HepG2 (cell line): ENCODE results near the gene ADAM8. TPM values are rescaled to one million over a fixed set of nuclear protein-coding genes. Genes with fewer than 3 reads are reported as not detected.

Experiments used
- AHR ChIP-seq: IDR thresholded peaks from 2 replicates; pipeline ENCODE4 v1.6.1; 2018; ENCODE audit warnings: missing genetic modification reagents, missing compliant biosample characterization
- ASH2L ChIP-seq: fragments of 300-600, 200-600 bp; sonication (generic); IDR thresholded peaks from 2 replicates; pipeline ENCODE4 v1.7.0; 2017; ENCODE audit warnings: low read depth, mild to moderate bottlenecking, moderate library complexity, mixed read lengths, low read length; ENCODE audit not compliant: insufficient read length
- CBX5 ChIP-seq: sonication (generic); formaldehyde crosslinking; IDR thresholded peaks from 2 replicates; pipeline ENCODE4 v1.4.0; 2020; ENCODE audit warnings: missing genetic modification reagents, borderline replicate concordance
- CENPX ChIP-seq: sonication (generic); formaldehyde crosslinking; IDR thresholded peaks from 2 replicates; pipeline ENCODE4 v1.9.0; 2021; ENCODE audit warnings: mild to moderate bottlenecking, missing genetic modification reagents, moderate library complexity
- HNRNPH1 ChIP-seq: fragments of 200-400 bp; formaldehyde crosslinking; optimal IDR thresholded peaks from 2 replicates; pipeline ENCODE3; 2017; ENCODE audit warnings: mild to moderate bottlenecking, low read depth, low read length
- JDP2 ChIP-seq: sonication (generic); formaldehyde crosslinking; IDR thresholded peaks from 2 replicates; pipeline ENCODE4 v1.8.1; 2022; ENCODE audit warnings: missing genetic modification reagents, borderline replicate concordance
- SIN3B ChIP-seq: fragments of 150-350 bp; IDR thresholded peaks from 2 replicates; pipeline ENCODE4 v1.6.1; 2014; ENCODE audit warnings: low read length
- SSRP1 ChIP-seq: IDR thresholded peaks from 2 replicates; pipeline ENCODE4 v1.6.1; 2016; ENCODE audit warnings: control low read depth
- SUZ12 ChIP-seq: fragments of 150-350 bp; IDR thresholded peaks from 2 replicates; pipeline ENCODE4 v1.6.1; 2014; ENCODE audit warnings: low read depth, low read length
- SYNCRIP ChIP-seq: fragments of 200-400 bp; formaldehyde crosslinking; IDR thresholded peaks from 2 replicates; pipeline ENCODE4 v1.6.1; 2018; ENCODE audit warnings: mild to moderate bottlenecking, low read depth, low read length; ENCODE audit not compliant: insufficient read depth
- TBL1XR1 ChIP-seq: fragments of 150-350 bp; IDR thresholded peaks from 2 replicates; pipeline ENCODE4 v1.6.1; 2014; ENCODE audit warnings: borderline replicate concordance, low read length; ENCODE audit not compliant: partially characterized antibody
- TBX2 ChIP-seq: sonication (generic); formaldehyde crosslinking; IDR thresholded peaks from 2 replicates; pipeline ENCODE4 v1.5.0; 2020; ENCODE audit warnings: missing genetic modification reagents, mild to moderate bottlenecking, borderline replicate concordance
- TP53 ChIP-seq: sonication (generic); formaldehyde crosslinking; conservative IDR thresholded peaks from 2 replicates; pipeline ENCODE4 v1.4.0; 2020; ENCODE audit warnings: missing genetic modification reagents
- ZKSCAN8 ChIP-seq: IDR thresholded peaks from 2 replicates; pipeline ENCODE4 v1.6.1; 2016; ENCODE audit warnings: borderline replicate concordance, missing genetic modification reagents, missing compliant biosample characterization
- ZNF225 ChIP-seq: sonication (generic); formaldehyde crosslinking; IDR thresholded peaks from 2 replicates; pipeline ENCODE4 v1.4.0; 2020; ENCODE audit warnings: mild to moderate bottlenecking, missing genetic modification reagents
- ZNF510 ChIP-seq: sonication (generic); formaldehyde crosslinking; IDR thresholded peaks from 2 replicates; pipeline ENCODE4 v1.4.0; 2020; ENCODE audit warnings: low read depth, mild to moderate bottlenecking, missing genetic modification reagents
- ZNF605 ChIP-seq: sonication (generic); formaldehyde crosslinking; IDR thresholded peaks from 2 replicates; pipeline ENCODE4 v1.8.0; 2022; ENCODE audit warnings: mild to moderate bottlenecking, missing genetic modification reagents
- polyA plus RNA-seq, 8 experiments: library from polyadenylated mRNA; depleted of rRNA in 3 of 8; stranded (reverse) in 7 of 8; unstranded in 1 of 8; fragments of >200 nt; fragmentation: Illumina TruSeq in 4 of 8; extraction: Trizol in 4 of 8; gene quantifications; 2 replicates each; pipeline versions ENCODE4 v1.2.1 to v1.2.3, GENCODE V29; 2011 to 2016; ENCODE audit warnings: low read depth in 4 of 8, missing spikeins in 1 of 8, mixed read lengths in 1 of 8; ENCODE audit not compliant: insufficient read depth in 1 of 8
- total RNA-seq, 5 experiments: library from RNA; depleted of rRNA; stranded (reverse); fragments of >200 nt; fragmentation: Illumina TruSeq; extraction: Trizol; gene quantifications; 2 replicates each; pipeline ENCODE4 v1.2.3, GENCODE V29; 2016; ENCODE audit warnings: low read depth in 1 of 5
- TF ChIP-seq, protein P1 (sequence below): IDR thresholded peaks from 2 replicates; pipeline ENCODE4 v1.6.1; 2018; ENCODE audit warnings: missing genetic modification reagents
- TF ChIP-seq, protein P2 (sequence below), 2 experiments: IDR thresholded peaks; 2 replicates each; pipeline ENCODE4 v1.6.1; 2011 to 2012; ENCODE audit warnings: low read length in 2 of 2, borderline replicate concordance in 1 of 2, low read depth in 1 of 2, mild to moderate bottlenecking in 1 of 2, moderate library complexity in 1 of 2

ADAM8 gene
- total and polyA plus RNA-seq, 2 of the 13 experiments (the other 11 are each of a cell fraction or from before 2014, with no cell fraction given) = 0.24 to 0.93 TPM

DNA sequence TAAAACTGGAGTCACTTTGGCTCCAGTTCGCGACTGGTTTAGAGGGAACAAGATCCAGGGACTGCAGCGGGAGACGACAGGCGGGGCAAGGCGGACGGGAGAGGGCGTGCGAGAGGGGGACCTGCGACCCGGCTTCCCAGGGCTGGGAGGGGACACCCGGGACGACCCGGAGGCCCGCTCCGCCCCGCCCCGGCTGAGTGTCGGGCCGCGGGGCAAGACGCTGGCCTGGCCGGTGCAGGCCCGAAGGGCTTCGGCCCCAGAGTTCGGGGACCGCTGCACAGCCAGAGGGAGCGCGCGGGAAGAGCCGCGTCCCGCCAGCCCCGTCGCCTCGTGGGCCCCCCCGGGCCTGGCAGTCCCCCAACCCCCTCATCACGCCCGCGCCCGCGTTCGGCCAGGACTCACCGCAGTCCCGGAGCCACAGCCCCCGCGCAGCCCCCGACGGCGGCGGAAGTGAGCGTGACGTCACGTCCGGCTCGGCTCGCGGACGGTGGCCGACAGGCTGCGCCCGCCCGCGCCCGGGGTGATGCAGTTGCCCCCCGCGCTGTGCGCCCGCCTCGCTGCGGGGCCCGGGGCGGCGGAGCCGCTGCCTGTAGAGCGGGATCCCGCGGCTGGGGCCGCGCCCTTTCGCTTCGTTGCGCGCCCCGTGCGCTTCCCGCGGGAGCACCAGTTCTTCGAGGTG, 31.9 kb upstream of the ADAM8 start, which contains the start of the genes TUBGCP2 and ZNF511 (continued):
- TF ChIP-seq AHR = no peak
- TF ChIP-seq ZKSCAN8 (CRISPR knock-in tag) = no peak
- TF ChIP-seq TBL1XR1 = no peak
- no peak for TF ChIP-seq ZNF605
- TF ChIP-seq JDP2 = no peak
- TF ChIP-seq, protein P1, sequence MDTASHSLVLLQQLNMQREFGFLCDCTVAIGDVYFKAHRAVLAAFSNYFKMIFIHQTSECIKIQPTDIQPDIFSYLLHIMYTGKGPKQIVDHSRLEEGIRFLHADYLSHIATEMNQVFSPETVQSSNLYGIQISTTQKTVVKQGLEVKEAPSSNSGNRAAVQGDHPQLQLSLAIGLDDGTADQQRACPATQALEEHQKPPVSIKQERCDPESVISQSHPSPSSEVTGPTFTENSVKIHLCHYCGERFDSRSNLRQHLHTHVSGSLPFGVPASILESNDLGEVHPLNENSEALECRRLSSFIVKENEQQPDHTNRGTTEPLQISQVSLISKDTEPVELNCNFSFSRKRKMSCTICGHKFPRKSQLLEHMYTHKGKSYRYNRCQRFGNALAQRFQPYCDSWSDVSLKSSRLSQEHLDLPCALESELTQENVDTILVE (CRISPR knock-in tag) = no peak; the same call in 1 of the 2 replicates
- no peak for TF ChIP-seq TP53
- TF ChIP-seq HNRNPH1 = no peak
- no peak for TF ChIP-seq CBX5 (CRISPR knock-in tag)
- no peak; the same call in 1 of the 2 replicates for TF ChIP-seq ZNF225 (CRISPR knock-in tag)
- TF ChIP-seq SUZ12 = no peak
- TF ChIP-seq, protein P2, sequence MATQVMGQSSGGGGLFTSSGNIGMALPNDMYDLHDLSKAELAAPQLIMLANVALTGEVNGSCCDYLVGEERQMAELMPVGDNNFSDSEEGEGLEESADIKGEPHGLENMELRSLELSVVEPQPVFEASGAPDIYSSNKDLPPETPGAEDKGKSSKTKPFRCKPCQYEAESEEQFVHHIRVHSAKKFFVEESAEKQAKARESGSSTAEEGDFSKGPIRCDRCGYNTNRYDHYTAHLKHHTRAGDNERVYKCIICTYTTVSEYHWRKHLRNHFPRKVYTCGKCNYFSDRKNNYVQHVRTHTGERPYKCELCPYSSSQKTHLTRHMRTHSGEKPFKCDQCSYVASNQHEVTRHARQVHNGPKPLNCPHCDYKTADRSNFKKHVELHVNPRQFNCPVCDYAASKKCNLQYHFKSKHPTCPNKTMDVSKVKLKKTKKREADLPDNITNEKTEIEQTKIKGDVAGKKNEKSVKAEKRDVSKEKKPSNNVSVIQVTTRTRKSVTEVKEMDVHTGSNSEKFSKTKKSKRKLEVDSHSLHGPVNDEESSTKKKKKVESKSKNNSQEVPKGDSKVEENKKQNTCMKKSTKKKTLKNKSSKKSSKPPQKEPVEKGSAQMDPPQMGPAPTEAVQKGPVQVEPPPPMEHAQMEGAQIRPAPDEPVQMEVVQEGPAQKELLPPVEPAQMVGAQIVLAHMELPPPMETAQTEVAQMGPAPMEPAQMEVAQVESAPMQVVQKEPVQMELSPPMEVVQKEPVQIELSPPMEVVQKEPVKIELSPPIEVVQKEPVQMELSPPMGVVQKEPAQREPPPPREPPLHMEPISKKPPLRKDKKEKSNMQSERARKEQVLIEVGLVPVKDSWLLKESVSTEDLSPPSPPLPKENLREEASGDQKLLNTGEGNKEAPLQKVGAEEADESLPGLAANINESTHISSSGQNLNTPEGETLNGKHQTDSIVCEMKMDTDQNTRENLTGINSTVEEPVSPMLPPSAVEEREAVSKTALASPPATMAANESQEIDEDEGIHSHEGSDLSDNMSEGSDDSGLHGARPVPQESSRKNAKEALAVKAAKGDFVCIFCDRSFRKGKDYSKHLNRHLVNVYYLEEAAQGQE (IDR thresholded peaks at IDR 0.05; ENCODE audit: borderline replicate concordance in 1 of 2, low read depth in 1 of 2, low read length in 2 of 2) = no peak
- no peak for TF ChIP-seq SIN3B
- TF ChIP-seq TBX2 (CRISPR knock-in tag) = 0 out of 2 replicates have a peak, but pooled peaks have one; percentile 8
- no peak for TF ChIP-seq ZNF510 (CRISPR knock-in tag)
- no peak for TF ChIP-seq SSRP1 (CRISPR knock-in tag)
- no peak for TF ChIP-seq CENPX (CRISPR knock-in tag)
- no peak for TF ChIP-seq SYNCRIP
- peak; percentile 94 for TF ChIP-seq ASH2L
